Measurements from ENCODE around the gene C17orf107. TPM values are rescaled to one million over a fixed set of nuclear protein-coding genes. Genes with fewer than 3 reads are reported as not detected.

Gene C17orf107
- polyA plus RNA-seq, 1 of the 3 experiments (the other 2 are of a cell fraction): 0.44 TPM

- TF ChIP-seq USF2 (IDR thresholded peaks at IDR 0.05; ENCODE audit: borderline replicate concordance, low read depth, low read length) (no peak), NFIC (IDR thresholded peaks at IDR 0.05; ENCODE audit: borderline replicate concordance) (no peak), ELF1 (IDR thresholded peaks at IDR 0.05) (no peak), EP300 (IDR thresholded peaks at IDR 0.05; ENCODE audit: borderline replicate concordance in 1 of 2, low read depth in 1 of 2, low read length in 1 of 2) (no peak), SIN3A (IDR thresholded peaks at IDR 0.05; ENCODE audit: borderline replicate concordance, low read depth, low read length) (no peak), TEAD4 (IDR thresholded peaks at IDR 0.05; ENCODE audit: borderline replicate concordance, insufficient read depth) (no peak)
These were observed 3.5 kb upstream of the C17orf107 start (continued) for GRCh38 chr17:4895657-4896331.

GRCh38 chr17:4896332-4897197 is 2.8 kb upstream of the C17orf107 start:
- peaks cover 0 to 50% of the 10 kb centered on the region in 2 experiments for H3K36me3 ChIP-seq (replicated peaks in 1 of 2; ENCODE audit: control insufficient read depth in 1 of 2, insufficient read depth in 2 of 2, low read length in 1 of 2)
- H3K9me3 ChIP-seq: no peaks in the 10 kb centered on the region
- H3K9me2 ChIP-seq: no peaks in the 10 kb centered on the region
- ChIA-PET POLR2A (no interaction called here), CTCF (interaction anchor here (1.0 to 1.9 kb wide), 2 partner anchors 12 to 20 kb away, joined by 4 to 8 read pairs; no protein-coding TSS in a partner anchor)
- DNase-seq: no peak
- no peak overlapping the region for H3K4me2 ChIP-seq
- H2AFZ ChIP-seq (ENCODE audit: low read depth): no peak overlapping the region
- H4K20me1 ChIP-seq (ENCODE audit: insufficient read depth): no peaks in the 10 kb centered on the region
- no peaks in the 10 kb centered on the region for H3K79me2 ChIP-seq (ENCODE audit: insufficient read depth)
- no peaks in the 10 kb centered on the region for H3K4me1 ChIP-seq (ENCODE audit: control insufficient read depth in 1 of 2, insufficient read depth in 2 of 2, low read depth in 1 of 2, low read length in 1 of 2)
- no peak for TF ChIP-seq REST (IDR thresholded peaks at IDR 0.05; ENCODE audit: low read depth, low read length)
- TF ChIP-seq USF2 (IDR thresholded peaks at IDR 0.05; ENCODE audit: borderline replicate concordance, low read depth, low read length): no peak
- TF ChIP-seq, protein P1, sequence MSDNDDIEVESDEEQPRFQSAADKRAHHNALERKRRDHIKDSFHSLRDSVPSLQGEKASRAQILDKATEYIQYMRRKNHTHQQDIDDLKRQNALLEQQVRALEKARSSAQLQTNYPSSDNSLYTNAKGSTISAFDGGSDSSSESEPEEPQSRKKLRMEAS (IDR thresholded peaks at IDR 0.05; ENCODE audit: low read depth): no peak
- no peak for TF ChIP-seq FOSL2 (IDR thresholded peaks at IDR 0.05; ENCODE audit: borderline replicate concordance, low read depth)
- TF ChIP-seq NRF1 (IDR thresholded peaks at IDR 0.05; ENCODE audit: low read depth, low read length): no peak
- TF ChIP-seq FOXJ3 (CRISPR knock-in tag; IDR thresholded peaks at IDR 0.05): no peak
- no peak for TF ChIP-seq TEAD4 (IDR thresholded peaks at IDR 0.05; ENCODE audit: borderline replicate concordance, insufficient read depth)
- TF ChIP-seq TCF12 (IDR thresholded peaks at IDR 0.05): no peak
- TF ChIP-seq TAF1 (IDR thresholded peaks at IDR 0.05; ENCODE audit: borderline replicate concordance, low read depth, low read length): no peak
- TF ChIP-seq MXI1 (IDR thresholded peaks at IDR 0.05; ENCODE audit: low read depth, low read length): no peak
- TF ChIP-seq SIN3A (IDR thresholded peaks at IDR 0.05; ENCODE audit: borderline replicate concordance, low read depth, low read length): no peak
- no peak for TF ChIP-seq RXRA (IDR thresholded peaks at IDR 0.05; ENCODE audit: borderline replicate concordance, low read depth)
- no peak for TF ChIP-seq MEF2A (IDR thresholded peaks at IDR 0.05; ENCODE audit: borderline replicate concordance, low read depth)
- TF ChIP-seq, protein P2, sequence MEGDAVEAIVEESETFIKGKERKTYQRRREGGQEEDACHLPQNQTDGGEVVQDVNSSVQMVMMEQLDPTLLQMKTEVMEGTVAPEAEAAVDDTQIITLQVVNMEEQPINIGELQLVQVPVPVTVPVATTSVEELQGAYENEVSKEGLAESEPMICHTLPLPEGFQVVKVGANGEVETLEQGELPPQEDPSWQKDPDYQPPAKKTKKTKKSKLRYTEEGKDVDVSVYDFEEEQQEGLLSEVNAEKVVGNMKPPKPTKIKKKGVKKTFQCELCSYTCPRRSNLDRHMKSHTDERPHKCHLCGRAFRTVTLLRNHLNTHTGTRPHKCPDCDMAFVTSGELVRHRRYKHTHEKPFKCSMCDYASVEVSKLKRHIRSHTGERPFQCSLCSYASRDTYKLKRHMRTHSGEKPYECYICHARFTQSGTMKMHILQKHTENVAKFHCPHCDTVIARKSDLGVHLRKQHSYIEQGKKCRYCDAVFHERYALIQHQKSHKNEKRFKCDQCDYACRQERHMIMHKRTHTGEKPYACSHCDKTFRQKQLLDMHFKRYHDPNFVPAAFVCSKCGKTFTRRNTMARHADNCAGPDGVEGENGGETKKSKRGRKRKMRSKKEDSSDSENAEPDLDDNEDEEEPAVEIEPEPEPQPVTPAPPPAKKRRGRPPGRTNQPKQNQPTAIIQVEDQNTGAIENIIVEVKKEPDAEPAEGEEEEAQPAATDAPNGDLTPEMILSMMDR (IDR thresholded peaks at IDR 0.05): no peak
- H3F3A ChIP-seq (replicated peaks; ENCODE audit: insufficient read depth): no peaks in the 10 kb centered on the region
- H3K27me3 ChIP-seq (ENCODE audit: insufficient read depth): no peaks in the 10 kb centered on the region
- H3K27ac ChIP-seq (ENCODE audit: low read depth in 2 of 2, low read length in 1 of 2): no peak overlapping the region
- no peak overlapping the region for H3K9ac ChIP-seq
- WGBS (ENCODE audit: low lambda C conversion rate): 97% methylated on average over 12 of the region's 27 CpGs
- no peak overlapping the region for H3K4me3 ChIP-seq (ENCODE audit: low read depth in 2 of 2, low read length in 1 of 2)
